Liver (tissue), 9 donors: Measurements from ENCODE around the gene FANCE. TPM values are rescaled to one million over a fixed set of nuclear protein-coding genes. Genes with fewer than 3 reads are reported as not detected.

Source experiments
- DNase-seq: peaks from one replicate; pipeline ENCODE4 v3.0.0-alpha.2; 2017; ENCODE audit warnings: low spot score
- H3K27ac ChIP-seq, 2 donors: one replicate each; pipeline ENCODE4 v1.7.0; 2013; ENCODE audit warnings: inconsistent platforms in 2 of 2, low read length in 2 of 2, control low read depth in 1 of 2, low read depth in 1 of 2, mild to moderate bottlenecking in 1 of 2
- H3K27me3 ChIP-seq, 4 donors: one replicate each; pipeline versions ENCODE4 v1.6.1 to v1.7.0; 2013; ENCODE audit warnings: low read length in 3 of 4, inconsistent platforms in 1 of 4, mild to moderate bottlenecking in 1 of 4, moderate library complexity in 1 of 4; ENCODE audit not compliant: control insufficient read depth in 4 of 4, insufficient read depth in 4 of 4
- H3K36me3 ChIP-seq, 4 donors: one replicate each; pipeline versions ENCODE4 v1.6.1 to v1.7.0; 2013; ENCODE audit warnings: low read length in 3 of 4, mild to moderate bottlenecking in 3 of 4, low read depth in 1 of 4, moderate library complexity in 1 of 4; ENCODE audit not compliant: control insufficient read depth in 4 of 4, insufficient read depth in 3 of 4
- H3K4me1 ChIP-seq, 4 donors: one replicate each; pipeline versions ENCODE4 v1.6.1 to v1.7.0; 2013; ENCODE audit warnings: low read length in 3 of 4, mild to moderate bottlenecking in 3 of 4, moderate library complexity in 1 of 4; ENCODE audit not compliant: control insufficient read depth in 4 of 4, insufficient read depth in 4 of 4
- H3K4me3 ChIP-seq, 3 donors: one replicate each; pipeline versions ENCODE4 v1.6.1 to v1.7.0; 2013; ENCODE audit warnings: low read length in 3 of 3, control low read depth in 1 of 3, low read depth in 1 of 3, mild to moderate bottlenecking in 1 of 3
- H3K9ac ChIP-seq, 2 donors: one replicate each; pipeline ENCODE4 v1.7.0; 2013; ENCODE audit warnings: low read length in 2 of 2, mild to moderate bottlenecking in 2 of 2, moderate library complexity in 2 of 2, control low read depth in 1 of 2, low read depth in 1 of 2
- H3K9me3 ChIP-seq, 4 donors: one replicate each; pipeline versions ENCODE4 v1.6.1 to v1.7.0; 2013; ENCODE audit warnings: low read length in 3 of 4; ENCODE audit not compliant: control insufficient read depth in 4 of 4
- FOXA1 ChIP-seq: IDR thresholded peaks from 2 replicates; pipeline ENCODE4 v1.6.1; 2016; ENCODE audit warnings: antibody characterized with exemption
- FOXA2 ChIP-seq: IDR thresholded peaks from 2 replicates; pipeline ENCODE4 v1.6.1; 2016; ENCODE audit warnings: antibody characterized with exemption
- GABPA ChIP-seq, 2 donors: IDR thresholded peaks in 1 of 2; conservative IDR thresholded peaks in 1 of 2; 2 replicates each; pipeline ENCODE4 v1.6.1; 2016; ENCODE audit warnings: antibody characterized with exemption in 2 of 2, mild to moderate bottlenecking in 1 of 2, moderate library complexity in 1 of 2
- HNF4A ChIP-seq, 2 donors: conservative IDR thresholded peaks; 2 replicates each; pipeline ENCODE4 v1.6.1; 2016; ENCODE audit warnings: antibody characterized with exemption in 2 of 2, mild to moderate bottlenecking in 2 of 2
- HNF4G ChIP-seq: IDR thresholded peaks from 2 replicates; pipeline ENCODE4 v1.6.1; 2016; ENCODE audit warnings: antibody characterized with exemption
- JUND ChIP-seq, 2 donors: IDR thresholded peaks; 2 replicates each; pipeline ENCODE4 v1.6.1; 2016; ENCODE audit warnings: antibody characterized with exemption in 2 of 2
- MAX ChIP-seq: IDR thresholded peaks from 2 replicates; pipeline ENCODE4 v1.6.1; 2016; ENCODE audit warnings: antibody characterized with exemption
- NR2F2 ChIP-seq: IDR thresholded peaks from 2 replicates; pipeline ENCODE4 v1.6.1; 2016; ENCODE audit warnings: antibody characterized with exemption
- RAD21 ChIP-seq, 2 donors: IDR thresholded peaks; 2 replicates each; pipeline ENCODE4 v1.6.1; 2016; ENCODE audit warnings: antibody characterized with exemption in 2 of 2, mild to moderate bottlenecking in 2 of 2
- REST ChIP-seq: IDR thresholded peaks from 2 replicates; pipeline ENCODE4 v1.6.1; 2016; ENCODE audit warnings: antibody characterized with exemption, mild to moderate bottlenecking
- RXRA ChIP-seq, 2 donors: IDR thresholded peaks; 2 replicates each; pipeline ENCODE4 v1.6.1; 2017 to 2018; ENCODE audit warnings: antibody characterized with exemption in 2 of 2, mild to moderate bottlenecking in 1 of 2
- SP1 ChIP-seq: IDR thresholded peaks from 2 replicates; pipeline ENCODE4 v1.6.1; 2018; ENCODE audit warnings: antibody characterized with exemption, mild to moderate bottlenecking
- TAF1 ChIP-seq: conservative IDR thresholded peaks from 2 replicates; pipeline ENCODE4 v1.6.1; 2016; ENCODE audit warnings: antibody characterized with exemption, mild to moderate bottlenecking
- YY1 ChIP-seq: IDR thresholded peaks from 2 replicates; pipeline ENCODE4 v1.6.1; 2016; ENCODE audit warnings: antibody characterized with exemption, mild to moderate bottlenecking
- WGBS: extraction: QIAGEN DNeasy Blood & Tissue Kit; methylation state at CpG from one replicate; pipeline ENCODE4 v1.1.7; 2013; 5-methylcytosine and 5-hydroxymethylcytosine counted together
- polyA plus RNA-seq, 2 donors: library from polyadenylated mRNA; stranded (reverse) in 1 of 2; unstranded in 1 of 2; fragments of 200-250 nt in 1 of 2; fragments of >200 nt in 1 of 2; fragmentation: Nextera tagmentation in 1 of 2; extraction: Ambion mirVana in 1 of 2; gene quantifications; one replicate each; pipeline versions ENCODE4 v1.2.1 to v1.2.3, GENCODE V29; 2013 to 2015
- total RNA-seq, 2 donors: library from RNA; depleted of rRNA; stranded (reverse); fragments of >200 nt; gene quantifications; one replicate each; pipeline ENCODE4 v1.2.3, GENCODE V29; 2014
- TF ChIP-seq, protein P1 (sequence below): IDR thresholded peaks from 2 replicates; pipeline ENCODE4 v1.6.1; 2016; ENCODE audit warnings: antibody characterized with exemption
- TF ChIP-seq, protein P2 (sequence below): IDR thresholded peaks from 2 replicates; pipeline ENCODE4 v1.6.1; 2016; ENCODE audit warnings: antibody characterized with exemption
- donor health status: healthy.
- donor health status: healthy.
- donor health status: healthy.
- donor health status: healthy.
- donor health status: healthy.

The FANCE gene
- total and polyA plus RNA-seq, 4 donors: 0.11 to 4.2 (median 0.79) TPM

GRCh38 chr6:35411066-35411465, 41.1 kb upstream of the FANCE start:
- 85% methylated on average over 9 of the region's 9 CpGs for WGBS
- H3K9ac ChIP-seq: no peak overlapping the region
- H3K27ac ChIP-seq: no peak overlapping the region
- no peak overlapping the region for H3K4me3 ChIP-seq
- DNase-seq: no peak
- TF ChIP-seq FOXA1 (no peak), REST (no peak), NR2F2 (no peak)
- TF ChIP-seq, protein P1, sequence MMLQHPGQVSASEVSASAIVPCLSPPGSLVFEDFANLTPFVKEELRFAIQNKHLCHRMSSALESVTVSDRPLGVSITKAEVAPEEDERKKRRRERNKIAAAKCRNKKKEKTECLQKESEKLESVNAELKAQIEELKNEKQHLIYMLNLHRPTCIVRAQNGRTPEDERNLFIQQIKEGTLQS: no peak
- no peaks in the 10 kb centered on the region for H3K9me3 ChIP-seq
- no peaks in the 10 kb centered on the region for H3K27me3 ChIP-seq
- H3K4me1 ChIP-seq: peaks cover 3 to 17% (median 13%) of the 10 kb centered on the region in 4 donors
- peaks cover 0 to 12% (median 3%) of the 10 kb centered on the region in 4 donors for H3K36me3 ChIP-seq

- H3K4me1 ChIP-seq: peaks cover 3 to 17% (median 13%) of the 10 kb centered on the region in 4 donors
- TF ChIP-seq FOXA2 (no peak), JUND (IDR thresholded peaks at IDR 0.05) (no peak), RXRA (IDR thresholded peaks at IDR 0.05) (no peak), YY1 (no peak), HNF4G (no peak), GABPA (IDR thresholded peaks at IDR 0.05 in 1 of 2, conservative IDR thresholded peaks at IDR 0.05 in 1 of 2) (no peak), RAD21 (IDR thresholded peaks at IDR 0.05) (no peak), NR2F2 (no peak), TAF1 (no peak), MAX (no peak), SP1 (no peak), REST (no peak), FOXA1 (no peak), HNF4A (conservative IDR thresholded peaks at IDR 0.05) (no peak)
- TF ChIP-seq, protein P2, sequence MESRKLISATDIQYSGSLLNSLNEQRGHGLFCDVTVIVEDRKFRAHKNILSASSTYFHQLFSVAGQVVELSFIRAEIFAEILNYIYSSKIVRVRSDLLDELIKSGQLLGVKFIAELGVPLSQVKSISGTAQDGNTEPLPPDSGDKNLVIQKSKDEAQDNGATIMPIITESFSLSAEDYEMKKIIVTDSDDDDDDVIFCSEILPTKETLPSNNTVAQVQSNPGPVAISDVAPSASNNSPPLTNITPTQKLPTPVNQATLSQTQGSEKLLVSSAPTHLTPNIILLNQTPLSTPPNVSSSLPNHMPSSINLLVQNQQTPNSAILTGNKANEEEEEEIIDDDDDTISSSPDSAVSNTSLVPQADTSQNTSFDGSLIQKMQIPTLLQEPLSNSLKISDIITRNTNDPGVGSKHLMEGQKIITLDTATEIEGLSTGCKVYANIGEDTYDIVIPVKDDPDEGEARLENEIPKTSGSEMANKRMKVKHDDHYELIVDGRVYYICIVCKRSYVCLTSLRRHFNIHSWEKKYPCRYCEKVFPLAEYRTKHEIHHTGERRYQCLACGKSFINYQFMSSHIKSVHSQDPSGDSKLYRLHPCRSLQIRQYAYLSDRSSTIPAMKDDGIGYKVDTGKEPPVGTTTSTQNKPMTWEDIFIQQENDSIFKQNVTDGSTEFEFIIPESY: no peak
- TF ChIP-seq, protein P1: no peak
- WGBS: 96% methylated on average over 8 of the region's 8 CpGs
- no peak overlapping the region for H3K4me3 ChIP-seq
- no peak overlapping the region for H3K27ac ChIP-seq
- H3K9me3 ChIP-seq: no peaks in the 10 kb centered on the region
- H3K36me3 ChIP-seq: peaks cover 0 to 12% (median 3%) of the 10 kb centered on the region in 4 donors
- no peaks in the 10 kb centered on the region for H3K27me3 ChIP-seq
- no peak for DNase-seq
- no peak overlapping the region for H3K9ac ChIP-seq
Observed at GRCh38 chr6:35412102-35412501, 40.0 kb upstream of the FANCE start.
